Loucy (cell line): ENCODE results near the gene UBAC2.

Experiments
- H2AFZ ChIP-seq: fragments of 200-600 bp; sonication (generic); 2 replicates; pipeline ENCODE4 v1.6.0; 2016; ENCODE audit warnings: antibody characterized with exemption, mild to moderate bottlenecking, low read length, moderate library complexity
- H3F3A ChIP-seq: fragments of 200-600 bp; 2 replicates; pipeline ENCODE4 v1.6.0; 2016; ENCODE audit warnings: antibody characterized with exemption, low read depth, mild to moderate bottlenecking
- H3K27me3 ChIP-seq: fragments of 200-600 bp; sonication (generic); 2 replicates; pipeline ENCODE4 v1.6.1; 2014; ENCODE audit warnings: low read length, mild to moderate bottlenecking; ENCODE audit not compliant: insufficient read depth, poor library complexity, severe bottlenecking
- H3K36me3 ChIP-seq: fragments of 200-600 bp; sonication (generic); 2 replicates; pipeline ENCODE4 v1.6.1; 2016; ENCODE audit warnings: low read length; ENCODE audit not compliant: insufficient read depth
- H3K4me1 ChIP-seq: fragments of 200-600 bp; sonication (generic); 2 replicates; pipeline ENCODE4 v1.5.1; 2014; ENCODE audit warnings: low read length, mild to moderate bottlenecking; ENCODE audit not compliant: insufficient read depth, poor library complexity, severe bottlenecking
- H3K4me2 ChIP-seq: fragments of 200-600 bp; sonication (generic); 2 replicates; pipeline ENCODE4 v1.6.0; 2014; ENCODE audit warnings: antibody characterized with exemption, low read length, low read depth, mild to moderate bottlenecking; ENCODE audit not compliant: poor library complexity, severe bottlenecking
- H3K4me3 ChIP-seq: fragments of 200-600 bp; sonication (generic); 2 replicates; pipeline ENCODE4 v1.5.1; 2014; ENCODE audit warnings: low read length, mild to moderate bottlenecking, mixed read lengths; ENCODE audit not compliant: poor library complexity, severe bottlenecking
- H3K79me2 ChIP-seq: fragments of 200-600 bp; sonication (generic); 2 replicates; pipeline ENCODE4 v1.6.1; 2014; ENCODE audit warnings: low read length; ENCODE audit not compliant: insufficient read depth
- H3K9ac ChIP-seq: fragments of 200-600 bp; sonication (generic); 2 replicates; pipeline ENCODE4 v1.6.0; 2014; ENCODE audit warnings: mild to moderate bottlenecking, low read depth, low read length, moderate library complexity; ENCODE audit not compliant: poor library complexity, severe bottlenecking
- H3K9me2 ChIP-seq: fragments of 200-600 bp; sonication (generic); replicated peaks from 2 replicates; pipeline ENCODE4 v1.6.1; 2016; ENCODE audit warnings: low read depth, low read length, mixed read lengths
- H3K9me3 ChIP-seq: fragments of 200-600 bp; sonication (generic); 2 replicates; pipeline ENCODE4 v1.6.1; 2014; ENCODE audit warnings: mild to moderate bottlenecking, antibody characterized with exemption, low read length, low read depth; ENCODE audit not compliant: insufficient read depth
- H4K20me1 ChIP-seq: fragments of 200-600 bp; sonication (generic); 2 replicates; pipeline ENCODE4 v1.6.0; 2014; ENCODE audit warnings: antibody characterized with exemption, low read length, mild to moderate bottlenecking; ENCODE audit not compliant: insufficient read depth, poor library complexity, severe bottlenecking
- EZH2phosphoT487 ChIP-seq: fragments of 200-600 bp; IDR thresholded peaks from 2 replicates; pipeline ENCODE4 v1.6.1; 2018; ENCODE audit warnings: antibody characterized with exemption, mild to moderate bottlenecking, moderate library complexity, borderline replicate concordance
- TF ChIP-seq, protein P1 (sequence below): fragments of 200-600 bp; sonication (generic); conservative IDR thresholded peaks from 2 replicates; pipeline ENCODE4 v1.5.1; 2014; ENCODE audit warnings: mild to moderate bottlenecking, antibody characterized with exemption, low read length

The UBAC2 gene

DNA sequence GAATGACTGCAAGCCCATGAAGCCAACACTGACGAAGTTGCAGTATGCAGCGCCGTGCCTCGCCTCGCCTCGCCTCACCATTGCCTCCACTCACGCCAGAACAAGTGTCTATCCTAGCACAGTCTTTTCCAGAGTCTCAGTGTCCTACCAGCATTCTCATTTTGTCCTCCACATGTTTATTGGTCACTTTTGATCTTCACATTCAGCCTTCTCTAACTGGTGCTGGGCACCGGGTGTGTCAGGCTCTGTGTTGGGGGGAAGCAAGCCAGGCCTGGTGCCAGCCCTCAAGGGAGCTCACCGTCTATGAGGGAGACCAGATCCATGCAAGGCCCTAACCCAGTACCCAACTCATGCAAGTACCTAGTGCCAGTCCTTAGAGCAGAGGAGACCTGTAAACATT is 176.3 kb downstream of the UBAC2 start:
- Histone ChIP-seq H2AFZ (no peak overlapping the region), H3K4me1 (no peaks in the 10 kb centered on the region), H3K4me3 (no peak overlapping the region), H3K79me2 (no peaks in the 10 kb centered on the region), H3K9me2 (no peaks in the 10 kb centered on the region), H3K36me3 (peaks cover 44% of the 10 kb centered on the region; the same call in 1 of the 2 replicates), H3K9me3 (no peaks in the 10 kb centered on the region), H4K20me1 (no peaks in the 10 kb centered on the region), H3K9ac (no peak overlapping the region), H3K27me3 (no peaks in the 10 kb centered on the region), H3K4me2 (no peak overlapping the region), H3F3A (no peaks in the 10 kb centered on the region)
- TF ChIP-seq, protein P1, sequence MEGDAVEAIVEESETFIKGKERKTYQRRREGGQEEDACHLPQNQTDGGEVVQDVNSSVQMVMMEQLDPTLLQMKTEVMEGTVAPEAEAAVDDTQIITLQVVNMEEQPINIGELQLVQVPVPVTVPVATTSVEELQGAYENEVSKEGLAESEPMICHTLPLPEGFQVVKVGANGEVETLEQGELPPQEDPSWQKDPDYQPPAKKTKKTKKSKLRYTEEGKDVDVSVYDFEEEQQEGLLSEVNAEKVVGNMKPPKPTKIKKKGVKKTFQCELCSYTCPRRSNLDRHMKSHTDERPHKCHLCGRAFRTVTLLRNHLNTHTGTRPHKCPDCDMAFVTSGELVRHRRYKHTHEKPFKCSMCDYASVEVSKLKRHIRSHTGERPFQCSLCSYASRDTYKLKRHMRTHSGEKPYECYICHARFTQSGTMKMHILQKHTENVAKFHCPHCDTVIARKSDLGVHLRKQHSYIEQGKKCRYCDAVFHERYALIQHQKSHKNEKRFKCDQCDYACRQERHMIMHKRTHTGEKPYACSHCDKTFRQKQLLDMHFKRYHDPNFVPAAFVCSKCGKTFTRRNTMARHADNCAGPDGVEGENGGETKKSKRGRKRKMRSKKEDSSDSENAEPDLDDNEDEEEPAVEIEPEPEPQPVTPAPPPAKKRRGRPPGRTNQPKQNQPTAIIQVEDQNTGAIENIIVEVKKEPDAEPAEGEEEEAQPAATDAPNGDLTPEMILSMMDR: no peak
- no peak for TF ChIP-seq EZH2phosphoT487

DNA sequence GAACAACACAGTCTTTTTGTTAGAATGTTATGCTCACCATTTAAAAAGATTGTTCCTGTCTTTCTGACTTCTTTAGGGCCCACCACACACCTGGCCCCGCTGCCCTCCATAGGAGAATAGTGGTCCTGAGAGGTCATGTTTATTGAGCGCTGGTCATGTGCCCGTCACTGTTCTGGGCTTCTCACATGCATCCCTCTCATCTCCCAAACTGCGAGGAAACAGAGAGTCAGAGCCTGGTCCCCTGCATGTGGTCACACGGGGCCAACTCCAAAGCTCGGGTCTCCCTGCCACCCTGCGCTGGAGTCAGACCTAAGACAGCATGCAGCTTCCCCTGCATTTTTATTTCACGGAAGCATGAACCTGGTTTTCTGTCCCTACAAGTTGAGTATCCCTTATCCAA is 177.0 kb downstream of the UBAC2 start:
- no peaks in the 10 kb centered on the region for H3K79me2 ChIP-seq
- no peaks in the 10 kb centered on the region for H4K20me1 ChIP-seq
- TF ChIP-seq EZH2phosphoT487: no peak
- TF ChIP-seq, protein P1: no peak
- H2AFZ ChIP-seq: no peak overlapping the region
- no peak overlapping the region for H3K4me2 ChIP-seq
- peaks cover 4% of the 10 kb centered on the region for H3K4me1 ChIP-seq
- H3K9ac ChIP-seq: no peak overlapping the region
- no peaks in the 10 kb centered on the region for H3K9me2 ChIP-seq
- H3K36me3 ChIP-seq: peaks cover 37% of the 10 kb centered on the region; the same call in 1 of the 2 replicates
- H3K27me3 ChIP-seq: no peaks in the 10 kb centered on the region
- no peaks in the 10 kb centered on the region for H3F3A ChIP-seq
- H3K9me3 ChIP-seq: no peaks in the 10 kb centered on the region
- no peak overlapping the region for H3K4me3 ChIP-seq

DNA sequence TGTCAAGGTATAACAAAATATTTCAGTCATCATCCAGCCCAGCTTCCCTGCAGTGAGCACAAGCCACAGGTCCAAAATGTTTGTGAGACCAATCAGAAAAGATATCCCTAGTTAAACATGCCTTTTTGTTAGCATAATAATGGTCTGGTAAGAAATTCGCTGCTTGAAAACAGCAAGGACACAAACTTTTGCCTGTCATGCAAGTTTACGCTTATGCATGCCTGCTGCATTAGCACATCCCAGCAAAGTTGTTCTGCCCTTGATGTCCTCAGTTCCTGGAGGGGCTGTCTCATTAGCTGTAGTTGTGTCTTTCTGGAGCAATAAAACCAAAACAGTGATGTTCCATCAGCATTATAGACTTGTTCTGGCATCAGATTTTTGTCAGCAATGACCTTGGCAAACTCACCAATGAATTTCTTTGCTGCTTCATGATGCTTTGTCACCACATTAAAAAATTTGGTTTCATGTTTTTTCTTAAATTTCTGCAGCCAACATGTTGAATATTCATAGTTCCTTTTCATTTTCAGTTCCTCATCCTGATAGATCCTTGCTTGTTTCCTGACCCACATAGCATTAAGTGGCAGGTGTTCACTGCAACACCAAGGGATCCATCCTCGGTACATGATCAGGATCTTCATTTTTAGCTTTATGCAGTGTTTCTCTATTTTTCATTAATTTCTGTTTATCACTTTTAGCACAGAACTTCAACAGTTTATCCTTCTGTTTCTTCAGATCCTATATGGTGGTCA is 178.5 kb downstream of the UBAC2 start:
- no peaks in the 10 kb centered on the region for H3F3A ChIP-seq
- no peaks in the 10 kb centered on the region for H3K27me3 ChIP-seq
- H3K36me3 ChIP-seq: peaks cover 29% of the 10 kb centered on the region; the same call in 1 of the 2 replicates
- H3K4me2 ChIP-seq: no peak overlapping the region
- TF ChIP-seq, protein P1: no peak
- TF ChIP-seq EZH2phosphoT487: no peak
- H4K20me1 ChIP-seq: no peaks in the 10 kb centered on the region
- no peaks in the 10 kb centered on the region for H3K9me2 ChIP-seq
- H3K9ac ChIP-seq: no peak overlapping the region
- H3K9me3 ChIP-seq: no peaks in the 10 kb centered on the region
- H3K4me1 ChIP-seq: peaks cover 5% of the 10 kb centered on the region
- no peaks in the 10 kb centered on the region for H3K79me2 ChIP-seq
- no peak overlapping the region for H2AFZ ChIP-seq
- no peak overlapping the region for H3K4me3 ChIP-seq
